Testis (tissue), 3 donors: ENCODE results near the gene SLFNL1. TPM values are rescaled to one million over a fixed set of nuclear protein-coding genes. Genes with fewer than 3 reads are reported as not detected.
A peak's percentile ranks its signal among the peaks of the same experiment; 100 is the strongest.

Experiments used
- DNase-seq: peaks from one replicate; pipeline ENCODE4 v3.0.0-alpha.2; 2019
- H3K27ac ChIP-seq, 2 donors: fragments of 200-600 bp; sonication (generic); one replicate each; pipeline ENCODE4 v1.5.1; 2019
- H3K27me3 ChIP-seq: fragments of 200-600 bp; sonication (generic); one replicate; pipeline ENCODE4 v1.5.1; 2019
- H3K36me3 ChIP-seq: fragments of 200-600 bp; sonication (generic); one replicate; pipeline ENCODE4 v1.5.1; 2017; ENCODE audit warnings: low read depth; ENCODE audit errors: missing control alignments
- H3K4me1 ChIP-seq: fragments of 200-600 bp; sonication (generic); one replicate; pipeline ENCODE4 v1.5.1; 2019
- H3K4me3 ChIP-seq, 2 donors: fragments of 200-600 bp; sonication (generic); one replicate each; pipeline ENCODE4 v1.5.1; 2017 to 2019
- H3K9me3 ChIP-seq: fragments of 200-600 bp; sonication (generic); one replicate; pipeline ENCODE4 v1.5.1; 2017
- CTCF ChIP-seq, 3 experiments: fragments of 450-650 bp in 2 of 3; fragments of 200-600 bp in 1 of 3; sonication (generic) in 1 of 3; IDR thresholded peaks; one replicate each; pipeline ENCODE4 v1.5.1; 2016 to 2019; ENCODE audit warnings: antibody characterized with exemption in 3 of 3, mild to moderate bottlenecking in 2 of 3, moderate library complexity in 1 of 3
- POLR2A ChIP-seq: fragments of 450-650 bp; IDR thresholded peaks from one replicate; pipeline ENCODE4 v1.6.1; 2017; ENCODE audit warnings: antibody characterized with exemption, mild to moderate bottlenecking, moderate library complexity
- WGBS, 2 donors: methylation state at CpG; one replicate each; pipeline ENCODE4 v1.1.5; 2018; 5-methylcytosine and 5-hydroxymethylcytosine counted together
- intact Hi-C: fragments of 100-400 bp; cut with DNase I; formaldehyde crosslinking; loops from one replicate; pipeline ENCODE4 v1.15.1; 2023; ENCODE audit warnings: low total_unique reads
- polyA plus RNA-seq: library from polyadenylated mRNA; stranded (reverse); fragments of 350-450 nt; fragmentation: Illumina TruSeq; extraction: RNeasy Lipid Tissue Mini Kit (QIAGEN cat#74804); gene quantifications from one replicate; pipeline ENCODE4 v1.2.3, GENCODE V29; 2014; ENCODE audit warnings: low read depth, low replicate concordance; ENCODE audit not compliant: insufficient read depth
- total RNA-seq, 2 donors: library from RNA; depleted of rRNA; stranded (reverse); fragments of >200 nt; gene quantifications; one replicate each; pipeline ENCODE4 v1.2.3, GENCODE V29; 2016

Gene SLFNL1
- total and polyA plus RNA-seq, 3 donors from 2014 or later: 23.4 to 96.8 (median 85.4) TPM

GRCh38 chr1:40986956-40987355 is 34.6 kb downstream of the SLFNL1 start:
- 69 to 71% methylated on average over 2 to 3 of the region's 3 CpGs for WGBS, 2 donors
- Histone ChIP-seq H3K27ac (peak overlapping the region; percentile 71 to 86), H3K27me3 (no peaks in the 10 kb centered on the region), H3K9me3 (no peaks in the 10 kb centered on the region), H3K4me3 (no peak overlapping the region), H3K4me1 (peaks cover 54% of the 10 kb centered on the region), H3K36me3 (no peaks in the 10 kb centered on the region)
- no peak for TF ChIP-seq CTCF (IDR thresholded peaks at IDR 0.05)
- TF ChIP-seq POLR2A: no peak
- intact Hi-C loops: no loop called here
- DNase-seq: no peak

GRCh38 chr1:40986328-40986783 is 35.2 kb downstream of the SLFNL1 start:
- Histone ChIP-seq H3K9me3 (no peaks in the 10 kb centered on the region), H3K27ac (peak overlapping the region; percentile 71 to 86), H3K27me3 (no peaks in the 10 kb centered on the region), H3K36me3 (no peaks in the 10 kb centered on the region), H3K4me3 (no peak overlapping the region), H3K4me1 (peaks cover 57% of the 10 kb centered on the region)
- no peak for DNase-seq
- intact Hi-C loops: no loop called here
- no peak for TF ChIP-seq CTCF (IDR thresholded peaks at IDR 0.05)
- no peak for TF ChIP-seq POLR2A
- 74 to 82% methylated on average over 10 of the region's 10 CpGs for WGBS, 2 donors

GRCh38 chr1:40985875-40986274 is 35.6 kb downstream of the SLFNL1 start:
- DNase-seq: no peak
- peaks cover 57% of the 10 kb centered on the region for H3K4me1 ChIP-seq
- H3K36me3 ChIP-seq: no peaks in the 10 kb centered on the region
- TF ChIP-seq POLR2A: no peak
- no peak for TF ChIP-seq CTCF (IDR thresholded peaks at IDR 0.05)
- intact Hi-C loops: no loop called here
- WGBS, 2 donors: 83 to 86% methylated on average over 3 of the region's 3 CpGs
- no peaks in the 10 kb centered on the region for H3K27me3 ChIP-seq
- H3K27ac ChIP-seq: peak overlapping the region; percentile 29 to 86
- H3K4me3 ChIP-seq: no peak overlapping the region
- no peaks in the 10 kb centered on the region for H3K9me3 ChIP-seq

- intact Hi-C loops: no loop called here
- H3K27me3 ChIP-seq: no peaks in the 10 kb centered on the region
- H3K4me1 ChIP-seq: peaks cover 57% of the 10 kb centered on the region
- DNase-seq: no peak
- H3K36me3 ChIP-seq: no peaks in the 10 kb centered on the region
- peak overlapping the region in 1 of 2 donors; percentile 86 for H3K27ac ChIP-seq
- TF ChIP-seq CTCF (IDR thresholded peaks at IDR 0.05): no peak
- TF ChIP-seq POLR2A: no peak
- no peak overlapping the region for H3K4me3 ChIP-seq
- 67 to 74% methylated on average over 5 of the region's 5 CpGs for WGBS, 2 donors
- no peaks in the 10 kb centered on the region for H3K9me3 ChIP-seq
These were observed 36.4 kb downstream of the SLFNL1 start for GRCh38 chr1:40985161-40985560.

GRCh38 chr1:40984531-40984930 is 37.0 kb downstream of the SLFNL1 start:
- Histone ChIP-seq H3K27ac (peak overlapping the region in 1 of 2 donors; percentile 86), H3K9me3 (no peaks in the 10 kb centered on the region)
- intact Hi-C loops: no loop called here

More at GRCh38 chr1:40984531-40984930, 37.0 kb downstream of the SLFNL1 start:
- Histone ChIP-seq H3K4me1 (peaks cover 57% of the 10 kb centered on the region), H3K4me3 (no peak overlapping the region), H3K27me3 (no peaks in the 10 kb centered on the region), H3K36me3 (no peaks in the 10 kb centered on the region)
- WGBS, 2 donors: 91 to 92% methylated on average over 4 of the region's 4 CpGs
- TF ChIP-seq POLR2A (no peak), CTCF (IDR thresholded peaks at IDR 0.05) (no peak)
- no peak for DNase-seq
